ENCODE measurements around the gene IKZF5. TPM values are rescaled to one million over a fixed set of nuclear protein-coding genes. Genes with fewer than 3 reads are reported as not detected.

IKZF5 gene
- total RNA-seq, 1 experiment from 2014 or later = 17.1 TPM

DNA sequence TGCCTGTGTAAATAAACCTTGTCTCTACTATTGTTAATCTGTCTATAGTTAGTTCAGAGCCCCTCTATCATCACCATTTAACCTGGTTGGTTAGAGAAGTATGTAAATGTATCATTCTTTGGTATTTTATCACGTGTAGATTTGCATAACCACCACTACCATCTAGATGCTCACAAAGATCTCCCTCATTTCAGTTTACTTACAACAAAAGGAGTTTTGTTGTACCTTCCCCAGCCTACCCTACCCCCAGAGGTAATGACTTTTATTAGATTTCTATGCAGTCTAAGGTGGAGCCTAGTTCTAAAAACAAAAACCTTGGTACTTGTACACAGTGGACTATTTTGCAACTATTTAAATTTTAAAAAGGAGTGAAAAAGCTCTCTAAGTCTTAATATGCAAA lies 17.7 kb upstream of the IKZF5 start (continued):
- TF ChIP-seq, protein P1, sequence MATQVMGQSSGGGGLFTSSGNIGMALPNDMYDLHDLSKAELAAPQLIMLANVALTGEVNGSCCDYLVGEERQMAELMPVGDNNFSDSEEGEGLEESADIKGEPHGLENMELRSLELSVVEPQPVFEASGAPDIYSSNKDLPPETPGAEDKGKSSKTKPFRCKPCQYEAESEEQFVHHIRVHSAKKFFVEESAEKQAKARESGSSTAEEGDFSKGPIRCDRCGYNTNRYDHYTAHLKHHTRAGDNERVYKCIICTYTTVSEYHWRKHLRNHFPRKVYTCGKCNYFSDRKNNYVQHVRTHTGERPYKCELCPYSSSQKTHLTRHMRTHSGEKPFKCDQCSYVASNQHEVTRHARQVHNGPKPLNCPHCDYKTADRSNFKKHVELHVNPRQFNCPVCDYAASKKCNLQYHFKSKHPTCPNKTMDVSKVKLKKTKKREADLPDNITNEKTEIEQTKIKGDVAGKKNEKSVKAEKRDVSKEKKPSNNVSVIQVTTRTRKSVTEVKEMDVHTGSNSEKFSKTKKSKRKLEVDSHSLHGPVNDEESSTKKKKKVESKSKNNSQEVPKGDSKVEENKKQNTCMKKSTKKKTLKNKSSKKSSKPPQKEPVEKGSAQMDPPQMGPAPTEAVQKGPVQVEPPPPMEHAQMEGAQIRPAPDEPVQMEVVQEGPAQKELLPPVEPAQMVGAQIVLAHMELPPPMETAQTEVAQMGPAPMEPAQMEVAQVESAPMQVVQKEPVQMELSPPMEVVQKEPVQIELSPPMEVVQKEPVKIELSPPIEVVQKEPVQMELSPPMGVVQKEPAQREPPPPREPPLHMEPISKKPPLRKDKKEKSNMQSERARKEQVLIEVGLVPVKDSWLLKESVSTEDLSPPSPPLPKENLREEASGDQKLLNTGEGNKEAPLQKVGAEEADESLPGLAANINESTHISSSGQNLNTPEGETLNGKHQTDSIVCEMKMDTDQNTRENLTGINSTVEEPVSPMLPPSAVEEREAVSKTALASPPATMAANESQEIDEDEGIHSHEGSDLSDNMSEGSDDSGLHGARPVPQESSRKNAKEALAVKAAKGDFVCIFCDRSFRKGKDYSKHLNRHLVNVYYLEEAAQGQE (IDR thresholded peaks at IDR 0.05; ENCODE audit: low read depth) = no peak

DNA sequence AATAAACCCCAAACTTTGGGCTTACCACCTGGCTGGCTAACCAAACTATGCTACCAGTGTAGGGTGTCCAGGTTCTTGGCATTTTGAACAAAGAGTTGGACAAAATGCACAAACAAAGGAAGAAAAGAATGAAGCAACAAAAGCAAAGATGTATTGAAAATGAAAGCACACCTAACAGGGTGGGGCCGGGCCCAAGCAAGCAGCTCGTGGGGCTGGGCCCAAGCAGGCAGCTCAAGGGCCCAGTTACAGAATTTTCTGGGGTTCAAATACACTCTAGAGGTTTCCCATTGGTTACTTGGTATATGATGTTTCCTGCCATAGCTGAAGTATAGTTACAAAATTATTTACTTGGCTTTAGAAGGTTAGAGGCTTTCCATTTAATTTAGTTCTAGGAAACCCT lies 15.9 kb upstream of the IKZF5 start:
- no peaks in the 10 kb centered on the region for H4K20me1 ChIP-seq (ENCODE audit: insufficient read depth)
- H3K4me2 ChIP-seq (ENCODE audit: low read length) = no peak overlapping the region
- no peak overlapping the region for H3K9ac ChIP-seq (ENCODE audit: low read length)
- no peaks in the 10 kb centered on the region for H3K36me3 ChIP-seq (ENCODE audit: control insufficient read depth in 1 of 2, insufficient read depth in 2 of 2, low read length in 2 of 2)
- H3K4me1 ChIP-seq (ENCODE audit: control insufficient read depth in 1 of 2, insufficient read depth in 2 of 2, low read length in 2 of 2) = no peaks in the 10 kb centered on the region
- ATAC-seq (no peak), DNase-seq (ENCODE audit: low read depth, low spot score) (no peak)
- ChIA-PET CTCF (no interaction called here), POLR2A (no interaction called here), RAD21 (ENCODE audit: low non-redundant PET in 1 of 2, low total read pairs in 2 of 2, uncharacterized antibody in 2 of 2, unreplicated experiment in 2 of 2) (no interaction called here)
- BruUV-seq (replicated peaks) = no TSS peak
- no peaks in the 10 kb centered on the region for H3K79me2 ChIP-seq (ENCODE audit: insufficient read depth, low read length)
- no peak overlapping the region for H3K27ac ChIP-seq (ENCODE audit: low read depth, low read length)
- H3K9me2 ChIP-seq (ENCODE audit: insufficient read depth) = no peaks in the 10 kb centered on the region
- no peaks in the 10 kb centered on the region for H3K27me3 ChIP-seq (ENCODE audit: insufficient read depth, low read length)
- no peaks in the 10 kb centered on the region for H3K9me3 ChIP-seq (ENCODE audit: control insufficient read depth in 1 of 2, insufficient read depth in 1 of 2, low read depth in 1 of 2, low read length in 2 of 2)
- intact Hi-C loops (cut with micrococcal nuclease) = no loop called here
- H3K4me3 ChIP-seq (replicated peaks in 1 of 2; ENCODE audit: low read depth in 1 of 2, low read length in 2 of 2) = no peak overlapping the region
- H2AFZ ChIP-seq (ENCODE audit: low read depth, low read length, poor library complexity, severe bottlenecking) = no peak overlapping the region
- TF ChIP-seq EZH2 (IDR thresholded peaks at IDR 0.05) (no peak), SP1 (IDR thresholded peaks at IDR 0.05; ENCODE audit: low read depth) (no peak), ZFX (IDR thresholded peaks at IDR 0.05) (no peak), FOSL1 (IDR thresholded peaks at IDR 0.05; ENCODE audit: low read depth) (no peak), CEBPB (IDR thresholded peaks at IDR 0.05; ENCODE audit: low read depth) (no peak), YY1 (IDR thresholded peaks at IDR 0.05; ENCODE audit: extremely low read depth, insufficient replicate concordance, low read depth, low read length) (no peak), CBX3 (IDR thresholded peaks at IDR 0.05; ENCODE audit: low read depth) (no peak), SIN3A (IDR thresholded peaks at IDR 0.05; ENCODE audit: low read depth) (no peak), RAD21 (IDR thresholded peaks at IDR 0.05; ENCODE audit: low read depth) (no peak), SRF (IDR thresholded peaks at IDR 0.05; ENCODE audit: low read depth) (no peak), ELF1 (IDR thresholded peaks at IDR 0.05; ENCODE audit: borderline replicate concordance, low read depth) (no peak)
- TF ChIP-seq, protein P2, sequence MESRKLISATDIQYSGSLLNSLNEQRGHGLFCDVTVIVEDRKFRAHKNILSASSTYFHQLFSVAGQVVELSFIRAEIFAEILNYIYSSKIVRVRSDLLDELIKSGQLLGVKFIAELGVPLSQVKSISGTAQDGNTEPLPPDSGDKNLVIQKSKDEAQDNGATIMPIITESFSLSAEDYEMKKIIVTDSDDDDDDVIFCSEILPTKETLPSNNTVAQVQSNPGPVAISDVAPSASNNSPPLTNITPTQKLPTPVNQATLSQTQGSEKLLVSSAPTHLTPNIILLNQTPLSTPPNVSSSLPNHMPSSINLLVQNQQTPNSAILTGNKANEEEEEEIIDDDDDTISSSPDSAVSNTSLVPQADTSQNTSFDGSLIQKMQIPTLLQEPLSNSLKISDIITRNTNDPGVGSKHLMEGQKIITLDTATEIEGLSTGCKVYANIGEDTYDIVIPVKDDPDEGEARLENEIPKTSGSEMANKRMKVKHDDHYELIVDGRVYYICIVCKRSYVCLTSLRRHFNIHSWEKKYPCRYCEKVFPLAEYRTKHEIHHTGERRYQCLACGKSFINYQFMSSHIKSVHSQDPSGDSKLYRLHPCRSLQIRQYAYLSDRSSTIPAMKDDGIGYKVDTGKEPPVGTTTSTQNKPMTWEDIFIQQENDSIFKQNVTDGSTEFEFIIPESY (IDR thresholded peaks at IDR 0.05; ENCODE audit: extremely low read depth, insufficient replicate concordance, low read length) = no peak
- TF ChIP-seq, protein P3, sequence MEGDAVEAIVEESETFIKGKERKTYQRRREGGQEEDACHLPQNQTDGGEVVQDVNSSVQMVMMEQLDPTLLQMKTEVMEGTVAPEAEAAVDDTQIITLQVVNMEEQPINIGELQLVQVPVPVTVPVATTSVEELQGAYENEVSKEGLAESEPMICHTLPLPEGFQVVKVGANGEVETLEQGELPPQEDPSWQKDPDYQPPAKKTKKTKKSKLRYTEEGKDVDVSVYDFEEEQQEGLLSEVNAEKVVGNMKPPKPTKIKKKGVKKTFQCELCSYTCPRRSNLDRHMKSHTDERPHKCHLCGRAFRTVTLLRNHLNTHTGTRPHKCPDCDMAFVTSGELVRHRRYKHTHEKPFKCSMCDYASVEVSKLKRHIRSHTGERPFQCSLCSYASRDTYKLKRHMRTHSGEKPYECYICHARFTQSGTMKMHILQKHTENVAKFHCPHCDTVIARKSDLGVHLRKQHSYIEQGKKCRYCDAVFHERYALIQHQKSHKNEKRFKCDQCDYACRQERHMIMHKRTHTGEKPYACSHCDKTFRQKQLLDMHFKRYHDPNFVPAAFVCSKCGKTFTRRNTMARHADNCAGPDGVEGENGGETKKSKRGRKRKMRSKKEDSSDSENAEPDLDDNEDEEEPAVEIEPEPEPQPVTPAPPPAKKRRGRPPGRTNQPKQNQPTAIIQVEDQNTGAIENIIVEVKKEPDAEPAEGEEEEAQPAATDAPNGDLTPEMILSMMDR (IDR thresholded peaks at IDR 0.05 in 2 of 3, conservative IDR thresholded peaks at IDR 0.05 in 1 of 3; ENCODE audit: borderline replicate concordance in 1 of 3, insufficient read depth in 1 of 3, low read depth in 2 of 3, low read length in 2 of 3) = no peak
- TF ChIP-seq, protein P4, sequence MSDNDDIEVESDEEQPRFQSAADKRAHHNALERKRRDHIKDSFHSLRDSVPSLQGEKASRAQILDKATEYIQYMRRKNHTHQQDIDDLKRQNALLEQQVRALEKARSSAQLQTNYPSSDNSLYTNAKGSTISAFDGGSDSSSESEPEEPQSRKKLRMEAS (IDR thresholded peaks at IDR 0.05) = no peak
- TF ChIP-seq, protein P5, sequence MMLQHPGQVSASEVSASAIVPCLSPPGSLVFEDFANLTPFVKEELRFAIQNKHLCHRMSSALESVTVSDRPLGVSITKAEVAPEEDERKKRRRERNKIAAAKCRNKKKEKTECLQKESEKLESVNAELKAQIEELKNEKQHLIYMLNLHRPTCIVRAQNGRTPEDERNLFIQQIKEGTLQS (IDR thresholded peaks at IDR 0.05) = no peak

All from HCT116 (cell line).